Measurements from ENCODE around the gene UGT1A8. TPM values are rescaled to one million over a fixed set of nuclear protein-coding genes. Genes with fewer than 3 reads are reported as not detected.

UGT1A8 gene
- total and polyA plus RNA-seq, 2 experiments from 2014 or later, result 0.45 TPM; not detected in 1

DNA sequence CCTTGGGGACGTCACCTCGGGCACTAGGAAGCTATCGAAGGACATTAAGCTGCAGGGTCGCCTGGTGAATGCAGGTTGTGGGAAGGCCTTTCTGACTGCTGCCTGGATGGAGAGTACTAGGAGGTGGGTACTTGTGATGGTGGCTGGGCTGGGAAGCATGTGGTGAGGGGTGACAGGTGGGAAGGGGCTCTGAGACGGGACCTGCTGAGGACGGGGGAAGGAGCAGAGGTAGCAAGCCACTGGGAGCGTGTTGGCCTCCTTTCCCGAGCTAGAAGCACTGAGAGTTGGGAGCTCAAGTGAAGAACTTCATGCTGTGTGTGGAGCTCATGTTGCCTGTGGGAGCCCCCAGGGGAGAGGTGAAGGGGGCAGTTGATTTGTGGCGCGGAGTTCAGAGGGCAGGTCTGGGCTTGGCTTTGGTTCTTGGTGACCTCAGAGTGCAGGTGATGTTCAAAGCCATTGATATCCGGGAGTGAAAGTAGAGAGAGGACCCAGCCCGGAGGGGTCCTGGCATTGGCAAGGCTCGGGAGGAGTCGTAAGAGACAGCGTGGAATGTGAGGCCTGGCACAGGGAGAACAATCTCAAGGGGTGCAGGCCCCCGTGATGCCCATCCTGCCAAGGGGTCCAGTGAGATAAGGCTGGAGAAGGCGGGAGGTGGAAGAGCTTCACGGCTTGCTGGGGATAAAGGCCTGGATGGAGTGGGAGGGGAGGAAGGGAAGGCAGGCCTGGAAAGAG lies 173.9 kb downstream of the UGT1A8 start (continued):
- no peak for TF ChIP-seq EZH2phosphoT487 (IDR thresholded peaks at IDR 0.05; ENCODE audit: unreplicated experiment)
- TF ChIP-seq EZH2 (IDR thresholded peaks at IDR 0.05; ENCODE audit: low read depth, unreplicated experiment), result no peak
- TF ChIP-seq, protein P1, sequence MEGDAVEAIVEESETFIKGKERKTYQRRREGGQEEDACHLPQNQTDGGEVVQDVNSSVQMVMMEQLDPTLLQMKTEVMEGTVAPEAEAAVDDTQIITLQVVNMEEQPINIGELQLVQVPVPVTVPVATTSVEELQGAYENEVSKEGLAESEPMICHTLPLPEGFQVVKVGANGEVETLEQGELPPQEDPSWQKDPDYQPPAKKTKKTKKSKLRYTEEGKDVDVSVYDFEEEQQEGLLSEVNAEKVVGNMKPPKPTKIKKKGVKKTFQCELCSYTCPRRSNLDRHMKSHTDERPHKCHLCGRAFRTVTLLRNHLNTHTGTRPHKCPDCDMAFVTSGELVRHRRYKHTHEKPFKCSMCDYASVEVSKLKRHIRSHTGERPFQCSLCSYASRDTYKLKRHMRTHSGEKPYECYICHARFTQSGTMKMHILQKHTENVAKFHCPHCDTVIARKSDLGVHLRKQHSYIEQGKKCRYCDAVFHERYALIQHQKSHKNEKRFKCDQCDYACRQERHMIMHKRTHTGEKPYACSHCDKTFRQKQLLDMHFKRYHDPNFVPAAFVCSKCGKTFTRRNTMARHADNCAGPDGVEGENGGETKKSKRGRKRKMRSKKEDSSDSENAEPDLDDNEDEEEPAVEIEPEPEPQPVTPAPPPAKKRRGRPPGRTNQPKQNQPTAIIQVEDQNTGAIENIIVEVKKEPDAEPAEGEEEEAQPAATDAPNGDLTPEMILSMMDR (conservative IDR thresholded peaks at IDR 0.05; ENCODE audit: low read depth in 2 of 2), result no peak
- no peak for TF ChIP-seq STAT1 (IDR thresholded peaks at IDR 0.05; ENCODE audit: unreplicated experiment)

DNA sequence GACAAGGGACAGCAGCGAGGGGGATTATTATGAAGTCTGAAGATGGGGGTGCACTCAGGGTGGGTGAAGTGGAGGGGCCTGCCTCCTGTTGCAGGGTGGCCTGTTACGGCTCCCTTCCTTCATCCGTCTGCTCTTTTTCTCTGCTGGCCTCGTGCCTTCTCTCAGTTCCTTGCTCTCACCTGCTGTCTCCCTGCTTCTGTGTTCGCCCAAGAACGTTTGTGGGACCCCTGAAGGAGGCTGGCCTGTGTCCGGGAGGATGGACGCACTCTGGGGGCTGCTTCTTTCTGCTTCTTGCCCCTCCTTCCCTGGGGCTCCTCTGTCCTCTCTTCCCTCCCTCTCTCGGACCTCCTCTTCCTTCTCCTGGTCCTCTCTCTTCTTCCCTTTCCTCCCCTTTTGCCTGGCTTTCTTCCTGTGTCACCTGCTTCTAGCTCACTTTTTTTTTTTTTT lies 174.5 kb downstream of the UGT1A8 start:
- Mint-ChIP-seq H3K27me3 (ENCODE audit: insufficient read depth, low read depth, poor library complexity) (peaks cover 11% of the 10 kb centered on the region), H3K4me3 (no peak overlapping the region), H3K27ac (no peak overlapping the region), H3K9me3 (peaks cover 12% of the 10 kb centered on the region), H3K36me3 (ENCODE audit: low read depth) (no peaks in the 10 kb centered on the region; the same call in 2 of the 3 replicates), H3K4me1 (no peaks in the 10 kb centered on the region; the same call in 2 of the 3 replicates)
- Histone ChIP-seq H3K4me1 (ENCODE audit: insufficient read depth) (no peaks in the 10 kb centered on the region), H3K79me2 (replicated peaks; ENCODE audit: insufficient read depth) (no peaks in the 10 kb centered on the region), H2AFZ (no peak overlapping the region), H3K27me3 (ENCODE audit: insufficient read depth) (no peaks in the 10 kb centered on the region), H3K9me2 (ENCODE audit: insufficient read depth) (no peaks in the 10 kb centered on the region), H3K4me2 (no peak overlapping the region), H3K36me3 (ENCODE audit: insufficient read depth) (no peaks in the 10 kb centered on the region), H3K27ac (ENCODE audit: low read depth) (no peak overlapping the region), H4K20me1 (replicated peaks; ENCODE audit: insufficient read depth) (no peaks in the 10 kb centered on the region), H3K4me3 (no peak overlapping the region), H3F3A (replicated peaks; ENCODE audit: low read depth) (no peaks in the 10 kb centered on the region)
- DNase-seq (ENCODE audit: low spot score) (no peak), ATAC-seq (no peak)
- TF ChIP-seq ZNF114 (CRISPR knock-in tag; IDR thresholded peaks at IDR 0.05) (no peak), CREB1 (CRISPR knock-in tag; IDR thresholded peaks at IDR 0.05; ENCODE audit: low read depth) (no peak), EZH2 (IDR thresholded peaks at IDR 0.05; ENCODE audit: low read depth, unreplicated experiment) (no peak), NANOG (IDR thresholded peaks at IDR 0.05; ENCODE audit: borderline replicate concordance) (no peak), STAT1 (IDR thresholded peaks at IDR 0.05; ENCODE audit: unreplicated experiment) (no peak), EZH2phosphoT487 (IDR thresholded peaks at IDR 0.05; ENCODE audit: unreplicated experiment) (no peak), ZNF331 (CRISPR knock-in tag; IDR thresholded peaks at IDR 0.05; ENCODE audit: low read depth) (no peak), POLR2AphosphoS5 (IDR thresholded peaks at IDR 0.05; ENCODE audit: low read depth) (no peak), JUNB (IDR thresholded peaks at IDR 0.05; ENCODE audit: unreplicated experiment) (no peak)
- TF ChIP-seq, protein P1 (conservative IDR thresholded peaks at IDR 0.05; ENCODE audit: low read depth in 2 of 2), result no peak
- TF ChIP-seq, protein P2, sequence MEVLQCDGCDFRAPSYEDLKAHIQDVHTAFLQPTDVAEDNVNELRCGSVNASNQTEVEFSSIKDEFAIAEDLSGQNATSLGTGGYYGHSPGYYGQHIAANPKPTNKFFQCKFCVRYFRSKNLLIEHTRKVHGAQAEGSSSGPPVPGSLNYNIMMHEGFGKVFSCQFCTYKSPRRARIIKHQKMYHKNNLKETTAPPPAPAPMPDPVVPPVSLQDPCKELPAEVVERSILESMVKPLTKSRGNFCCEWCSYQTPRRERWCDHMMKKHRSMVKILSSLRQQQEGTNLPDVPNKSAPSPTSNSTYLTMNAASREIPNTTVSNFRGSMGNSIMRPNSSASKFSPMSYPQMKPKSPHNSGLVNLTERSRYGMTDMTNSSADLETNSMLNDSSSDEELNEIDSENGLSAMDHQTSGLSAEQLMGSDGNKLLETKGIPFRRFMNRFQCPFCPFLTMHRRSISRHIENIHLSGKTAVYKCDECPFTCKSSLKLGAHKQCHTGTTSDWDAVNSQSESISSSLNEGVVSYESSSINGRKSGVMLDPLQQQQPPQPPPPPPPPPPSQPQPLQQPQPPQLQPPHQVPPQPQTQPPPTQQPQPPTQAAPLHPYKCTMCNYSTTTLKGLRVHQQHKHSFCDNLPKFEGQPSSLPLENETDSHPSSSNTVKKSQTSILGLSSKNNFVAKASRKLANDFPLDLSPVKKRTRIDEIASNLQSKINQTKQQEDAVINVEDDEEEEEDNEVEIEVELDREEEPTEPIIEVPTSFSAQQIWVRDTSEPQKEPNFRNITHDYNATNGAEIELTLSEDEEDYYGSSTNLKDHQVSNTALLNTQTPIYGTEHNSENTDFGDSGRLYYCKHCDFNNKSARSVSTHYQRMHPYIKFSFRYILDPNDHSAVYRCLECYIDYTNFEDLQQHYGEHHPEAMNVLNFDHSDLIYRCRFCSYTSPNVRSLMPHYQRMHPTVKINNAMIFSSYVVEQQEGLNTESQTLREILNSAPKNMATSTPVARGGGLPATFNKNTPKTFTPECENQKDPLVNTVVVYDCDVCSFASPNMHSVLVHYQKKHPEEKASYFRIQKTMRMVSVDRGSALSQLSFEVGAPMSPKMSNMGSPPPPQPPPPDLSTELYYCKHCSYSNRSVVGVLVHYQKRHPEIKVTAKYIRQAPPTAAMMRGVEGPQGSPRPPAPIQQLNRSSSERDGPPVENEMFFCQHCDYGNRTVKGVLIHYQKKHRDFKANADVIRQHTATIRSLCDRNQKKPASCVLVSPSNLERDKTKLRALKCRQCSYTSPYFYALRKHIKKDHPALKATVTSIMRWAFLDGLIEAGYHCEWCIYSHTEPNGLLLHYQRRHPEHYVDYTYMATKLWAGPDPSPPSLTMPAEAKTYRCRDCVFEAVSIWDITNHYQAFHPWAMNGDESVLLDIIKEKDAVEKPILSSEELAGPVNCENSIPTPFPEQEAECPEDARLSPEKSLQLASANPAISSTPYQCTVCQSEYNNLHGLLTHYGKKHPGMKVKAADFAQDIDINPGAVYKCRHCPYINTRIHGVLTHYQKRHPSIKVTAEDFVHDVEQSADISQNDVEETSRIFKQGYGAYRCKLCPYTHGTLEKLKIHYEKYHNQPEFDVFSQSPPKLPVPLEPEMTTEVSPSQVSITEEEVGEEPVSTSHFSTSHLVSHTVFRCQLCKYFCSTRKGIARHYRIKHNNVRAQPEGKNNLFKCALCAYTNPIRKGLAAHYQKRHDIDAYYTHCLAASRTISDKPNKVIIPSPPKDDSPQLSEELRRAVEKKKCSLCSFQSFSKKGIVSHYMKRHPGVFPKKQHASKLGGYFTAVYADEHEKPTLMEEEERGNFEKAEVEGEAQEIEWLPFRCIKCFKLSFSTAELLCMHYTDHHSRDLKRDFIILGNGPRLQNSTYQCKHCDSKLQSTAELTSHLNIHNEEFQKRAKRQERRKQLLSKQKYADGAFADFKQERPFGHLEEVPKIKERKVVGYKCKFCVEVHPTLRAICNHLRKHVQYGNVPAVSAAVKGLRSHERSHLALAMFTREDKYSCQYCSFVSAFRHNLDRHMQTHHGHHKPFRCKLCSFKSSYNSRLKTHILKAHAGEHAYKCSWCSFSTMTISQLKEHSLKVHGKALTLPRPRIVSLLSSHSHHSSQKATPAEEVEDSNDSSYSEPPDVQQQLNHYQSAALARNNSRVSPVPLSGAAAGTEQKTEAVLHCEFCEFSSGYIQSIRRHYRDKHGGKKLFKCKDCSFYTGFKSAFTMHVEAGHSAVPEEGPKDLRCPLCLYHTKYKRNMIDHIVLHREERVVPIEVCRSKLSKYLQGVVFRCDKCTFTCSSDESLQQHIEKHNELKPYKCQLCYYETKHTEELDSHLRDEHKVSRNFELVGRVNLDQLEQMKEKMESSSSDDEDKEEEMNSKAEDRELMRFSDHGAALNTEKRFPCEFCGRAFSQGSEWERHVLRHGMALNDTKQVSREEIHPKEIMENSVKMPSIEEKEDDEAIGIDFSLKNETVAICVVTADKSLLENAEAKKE (CRISPR knock-in tag; IDR thresholded peaks at IDR 0.05), result no peak
- TF ChIP-seq, protein P3, sequence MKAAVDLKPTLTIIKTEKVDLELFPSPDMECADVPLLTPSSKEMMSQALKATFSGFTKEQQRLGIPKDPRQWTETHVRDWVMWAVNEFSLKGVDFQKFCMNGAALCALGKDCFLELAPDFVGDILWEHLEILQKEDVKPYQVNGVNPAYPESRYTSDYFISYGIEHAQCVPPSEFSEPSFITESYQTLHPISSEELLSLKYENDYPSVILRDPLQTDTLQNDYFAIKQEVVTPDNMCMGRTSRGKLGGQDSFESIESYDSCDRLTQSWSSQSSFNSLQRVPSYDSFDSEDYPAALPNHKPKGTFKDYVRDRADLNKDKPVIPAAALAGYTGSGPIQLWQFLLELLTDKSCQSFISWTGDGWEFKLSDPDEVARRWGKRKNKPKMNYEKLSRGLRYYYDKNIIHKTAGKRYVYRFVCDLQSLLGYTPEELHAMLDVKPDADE (IDR thresholded peaks at IDR 0.05), result no peak
